Loucy (cell line): Measurements from ENCODE around the gene FAM107B.

Experiments used
- H2AFZ ChIP-seq: fragments of 200-600 bp; sonication (generic); 2 replicates; pipeline ENCODE4 v1.6.0; 2016; ENCODE audit warnings: antibody characterized with exemption, mild to moderate bottlenecking, low read length, moderate library complexity
- H3F3A ChIP-seq: fragments of 200-600 bp; 2 replicates; pipeline ENCODE4 v1.6.0; 2016; ENCODE audit warnings: antibody characterized with exemption, low read depth, mild to moderate bottlenecking
- H3K27me3 ChIP-seq: fragments of 200-600 bp; sonication (generic); 2 replicates; pipeline ENCODE4 v1.6.1; 2014; ENCODE audit warnings: low read length, mild to moderate bottlenecking; ENCODE audit not compliant: insufficient read depth, poor library complexity, severe bottlenecking
- H3K36me3 ChIP-seq: fragments of 200-600 bp; sonication (generic); 2 replicates; pipeline ENCODE4 v1.6.1; 2016; ENCODE audit warnings: low read length; ENCODE audit not compliant: insufficient read depth
- H3K4me1 ChIP-seq: fragments of 200-600 bp; sonication (generic); 2 replicates; pipeline ENCODE4 v1.5.1; 2014; ENCODE audit warnings: low read length, mild to moderate bottlenecking; ENCODE audit not compliant: insufficient read depth, poor library complexity, severe bottlenecking
- H3K4me2 ChIP-seq: fragments of 200-600 bp; sonication (generic); 2 replicates; pipeline ENCODE4 v1.6.0; 2014; ENCODE audit warnings: antibody characterized with exemption, low read length, low read depth, mild to moderate bottlenecking; ENCODE audit not compliant: poor library complexity, severe bottlenecking
- H3K4me3 ChIP-seq: fragments of 200-600 bp; sonication (generic); 2 replicates; pipeline ENCODE4 v1.5.1; 2014; ENCODE audit warnings: low read length, mild to moderate bottlenecking, mixed read lengths; ENCODE audit not compliant: poor library complexity, severe bottlenecking
- H3K79me2 ChIP-seq: fragments of 200-600 bp; sonication (generic); 2 replicates; pipeline ENCODE4 v1.6.1; 2014; ENCODE audit warnings: low read length; ENCODE audit not compliant: insufficient read depth
- H3K9ac ChIP-seq: fragments of 200-600 bp; sonication (generic); 2 replicates; pipeline ENCODE4 v1.6.0; 2014; ENCODE audit warnings: mild to moderate bottlenecking, low read depth, low read length, moderate library complexity; ENCODE audit not compliant: poor library complexity, severe bottlenecking
- H3K9me2 ChIP-seq: fragments of 200-600 bp; sonication (generic); replicated peaks from 2 replicates; pipeline ENCODE4 v1.6.1; 2016; ENCODE audit warnings: low read depth, low read length, mixed read lengths
- H3K9me3 ChIP-seq: fragments of 200-600 bp; sonication (generic); 2 replicates; pipeline ENCODE4 v1.6.1; 2014; ENCODE audit warnings: mild to moderate bottlenecking, antibody characterized with exemption, low read length, low read depth; ENCODE audit not compliant: insufficient read depth
- H4K20me1 ChIP-seq: fragments of 200-600 bp; sonication (generic); 2 replicates; pipeline ENCODE4 v1.6.0; 2014; ENCODE audit warnings: antibody characterized with exemption, low read length, mild to moderate bottlenecking; ENCODE audit not compliant: insufficient read depth, poor library complexity, severe bottlenecking
- CTCF ChIP-seq: fragments of 200-600 bp; sonication (generic); conservative IDR thresholded peaks from 2 replicates; pipeline ENCODE4 v1.5.1; 2014; ENCODE audit warnings: mild to moderate bottlenecking, antibody characterized with exemption, low read length
- EZH2phosphoT487 ChIP-seq: fragments of 200-600 bp; IDR thresholded peaks from 2 replicates; pipeline ENCODE4 v1.6.1; 2018; ENCODE audit warnings: antibody characterized with exemption, mild to moderate bottlenecking, moderate library complexity, borderline replicate concordance

FAM107B gene

GRCh38 chr10:14693891-14694290 is 80.8 kb downstream of the FAM107B start:
- no peaks in the 10 kb centered on the region for H3K27me3 ChIP-seq

GRCh38 chr10:14692344-14693076 is 82.2 kb downstream of the FAM107B start:
- Histone ChIP-seq H4K20me1 (no peaks in the 10 kb centered on the region), H2AFZ (no peak overlapping the region), H3K9me3 (no peaks in the 10 kb centered on the region), H3K36me3 (no peaks in the 10 kb centered on the region), H3K4me3 (peak overlapping the region; percentile 20), H3F3A (no peaks in the 10 kb centered on the region), H3K4me1 (peaks cover 12% of the 10 kb centered on the region), H3K9me2 (no peaks in the 10 kb centered on the region), H3K27me3 (no peaks in the 10 kb centered on the region), H3K4me2 (peak overlapping the region; percentile 31), H3K79me2 (no peaks in the 10 kb centered on the region), H3K9ac (no peak overlapping the region)
- TF ChIP-seq EZH2phosphoT487 (no peak), CTCF (no peak)

More at GRCh38 chr10:14693891-14694290, 80.8 kb downstream of the FAM107B start:
- Histone ChIP-seq H2AFZ (no peak overlapping the region), H3K79me2 (no peaks in the 10 kb centered on the region), H3K9ac (no peak overlapping the region), H3K4me3 (no peak overlapping the region), H3F3A (no peaks in the 10 kb centered on the region), H3K4me1 (peaks cover 12% of the 10 kb centered on the region), H3K36me3 (no peaks in the 10 kb centered on the region), H3K9me3 (no peaks in the 10 kb centered on the region), H3K9me2 (no peaks in the 10 kb centered on the region), H4K20me1 (no peaks in the 10 kb centered on the region), H3K4me2 (no peak overlapping the region)
- TF ChIP-seq EZH2phosphoT487 (no peak), CTCF (no peak)

GRCh38 chr10:14691359-14691758 is 83.3 kb downstream of the FAM107B start:
- H3K36me3 ChIP-seq: no peaks in the 10 kb centered on the region
- no peaks in the 10 kb centered on the region for H3K9me3 ChIP-seq
- no peaks in the 10 kb centered on the region for H4K20me1 ChIP-seq
- H3K9me2 ChIP-seq: no peaks in the 10 kb centered on the region
- H3K4me2 ChIP-seq: no peak overlapping the region
- H3K27me3 ChIP-seq: no peaks in the 10 kb centered on the region
- TF ChIP-seq CTCF: no peak
- no peak for TF ChIP-seq EZH2phosphoT487
- peaks cover 12% of the 10 kb centered on the region for H3K4me1 ChIP-seq
- H3K9ac ChIP-seq: no peak overlapping the region
- H3K4me3 ChIP-seq: no peak overlapping the region
- H3F3A ChIP-seq: no peaks in the 10 kb centered on the region
- H2AFZ ChIP-seq: no peak overlapping the region
- H3K79me2 ChIP-seq: no peaks in the 10 kb centered on the region
